HS-5 (cell line): ENCODE measurements around the gene IMMT.

Source experiments
- DNase-seq: peaks from one replicate; pipeline ENCODE4 v3.0.0-alpha.2; 2012; ENCODE audit warnings: low read depth

The IMMT gene

DNA sequence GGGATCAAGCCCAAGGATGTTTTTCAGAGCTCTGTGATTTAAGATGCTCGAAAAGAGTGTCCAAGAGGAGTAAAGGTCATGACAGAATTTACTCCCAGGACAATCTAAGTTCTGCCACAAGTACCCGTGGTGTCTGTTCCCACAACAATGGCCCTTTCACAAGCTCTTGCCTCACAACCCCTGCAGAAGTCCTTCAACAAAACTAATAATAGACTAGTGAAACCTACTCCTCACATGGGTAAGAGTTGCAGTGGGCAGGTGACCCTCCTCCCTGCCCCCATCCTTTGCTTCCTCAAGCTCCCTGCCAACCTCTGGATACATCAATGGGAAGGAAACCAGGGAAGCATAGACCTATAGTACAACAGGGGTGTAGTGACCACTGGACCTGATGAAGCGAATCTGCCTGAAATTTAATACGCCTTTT, 54.3 kb downstream of the IMMT start:
- no peak for DNase-seq

- no peak for DNase-seq
Measured at GRCh38 chr2:86139981-86140380, 55.3 kb downstream of the IMMT start.

DNA sequence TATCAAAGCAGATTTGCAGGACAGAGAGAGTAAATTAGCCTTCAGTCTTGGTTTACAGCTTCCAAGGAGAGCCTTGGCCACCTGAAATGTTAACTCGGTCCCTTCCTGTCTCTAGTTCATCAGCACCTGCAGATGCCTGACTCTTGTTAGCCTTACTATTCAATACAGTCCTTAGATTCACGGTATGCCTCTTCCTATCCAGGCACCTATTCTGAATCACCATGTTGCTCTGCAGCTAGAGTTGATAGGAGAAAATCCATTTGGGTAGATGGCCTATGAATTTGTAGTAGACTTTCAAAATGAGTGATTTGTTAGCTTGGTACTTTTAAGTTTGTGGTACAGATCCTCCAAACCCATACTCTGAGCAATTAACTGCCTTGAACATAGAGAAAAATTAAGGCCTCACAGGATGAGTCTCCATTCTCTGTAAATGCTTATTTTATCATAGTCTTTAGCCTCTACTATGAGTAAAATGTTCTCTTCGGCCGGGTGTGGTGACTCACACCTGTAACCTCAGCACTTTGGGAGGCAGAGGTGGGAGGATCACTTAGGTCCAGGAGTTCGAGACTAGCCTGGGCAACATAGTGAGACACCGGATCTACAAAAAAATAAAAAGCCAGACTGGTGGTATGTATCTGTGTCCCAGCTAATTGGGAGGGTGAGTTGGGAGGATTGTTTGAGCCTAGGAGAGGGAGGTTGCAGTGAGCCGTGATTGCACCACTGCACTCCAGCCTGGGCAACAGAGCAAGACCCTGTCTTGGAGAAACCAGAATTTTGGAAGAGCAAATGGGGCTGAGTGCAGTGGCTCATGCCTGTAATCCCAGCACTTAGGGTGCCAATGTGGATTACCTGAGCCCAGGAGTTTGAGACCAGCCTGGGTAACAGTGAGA, 56.3 kb downstream of the IMMT start:
- DNase-seq, result no peak

DNA sequence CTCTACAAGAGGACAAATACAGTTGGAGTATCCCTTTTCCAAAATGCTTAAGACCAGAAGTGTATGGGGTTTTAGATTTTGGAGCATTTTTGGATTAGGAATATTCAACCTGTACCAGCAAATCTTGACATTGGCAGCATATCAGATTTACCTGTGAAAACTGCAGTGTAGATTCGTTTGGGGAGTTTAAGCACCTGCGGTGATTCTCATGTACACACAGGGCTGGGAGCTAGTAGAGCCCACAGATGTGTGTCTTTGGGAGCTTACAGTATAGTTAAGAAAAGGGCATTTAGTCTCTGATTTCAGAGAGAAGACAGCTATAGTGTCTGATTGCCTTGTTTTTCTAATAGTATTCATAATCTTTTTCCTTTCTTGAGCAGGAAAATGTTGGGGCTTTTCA, 59.1 kb downstream of the IMMT start:
- no peak for DNase-seq

- DNase-seq, result no peak
Measured at GRCh38 chr2:86135653-86136052, 59.6 kb downstream of the IMMT start.

DNA sequence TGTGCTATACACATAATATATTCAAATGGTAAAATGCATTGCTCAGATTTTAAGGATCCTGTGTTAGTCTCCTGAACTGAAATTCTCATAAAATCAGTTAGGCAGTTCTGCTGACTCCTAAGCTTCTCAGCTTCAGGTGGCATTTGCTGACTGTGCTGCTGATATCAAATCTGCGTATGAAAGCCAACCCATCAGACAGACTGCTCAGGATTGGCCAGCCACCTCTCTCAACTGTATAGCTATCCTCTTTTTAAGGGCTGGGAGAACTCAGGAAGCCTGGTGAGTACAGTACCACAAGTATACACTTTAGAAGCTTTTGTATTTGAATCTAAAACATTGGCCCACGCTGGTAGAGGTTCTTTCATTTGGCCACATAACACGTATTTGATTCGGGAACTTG, 60.6 kb downstream of the IMMT start:
- DNase-seq, result no peak

GRCh38 chr2:86124683-86125082, 70.6 kb downstream of the IMMT start:
- no peak for DNase-seq

GRCh38 chr2:86123328-86123925, 71.8 kb downstream of the IMMT start:
- no peak for DNase-seq

- DNase-seq, result no peak
Measured at GRCh38 chr2:86118130-86118529, 77.1 kb downstream of the IMMT start.

DNA sequence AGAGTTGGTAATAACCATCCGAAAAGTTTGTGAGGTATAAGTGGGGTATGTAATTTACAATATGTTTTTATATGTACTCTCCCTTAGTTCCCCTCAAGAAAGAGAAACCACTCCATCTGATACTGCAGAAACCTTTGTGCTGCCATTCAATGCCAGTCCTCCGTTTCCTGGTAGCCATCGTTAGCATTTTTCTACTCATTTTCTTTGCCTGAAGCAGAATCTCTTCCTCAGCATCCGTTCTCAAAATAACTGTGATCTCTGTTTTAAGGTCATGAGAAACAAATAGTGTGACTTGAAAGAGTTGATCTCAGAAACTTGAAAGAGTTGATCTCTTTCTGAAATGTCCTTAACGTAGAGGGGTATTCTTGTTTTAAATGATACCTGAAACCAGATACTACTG, 88.2 kb downstream of the IMMT start:
- DNase-seq, result no peak

- DNase-seq, result no peak
Measured at GRCh38 chr2:86105969-86106945, 89.0 kb downstream of the IMMT start, which contains the start of gene PTCD3. Gene PTCD3, plus strand, starts transcription at chr2:86106235. Its CDS starts 13 bp downstream, at chr2:86106248.

DNA sequence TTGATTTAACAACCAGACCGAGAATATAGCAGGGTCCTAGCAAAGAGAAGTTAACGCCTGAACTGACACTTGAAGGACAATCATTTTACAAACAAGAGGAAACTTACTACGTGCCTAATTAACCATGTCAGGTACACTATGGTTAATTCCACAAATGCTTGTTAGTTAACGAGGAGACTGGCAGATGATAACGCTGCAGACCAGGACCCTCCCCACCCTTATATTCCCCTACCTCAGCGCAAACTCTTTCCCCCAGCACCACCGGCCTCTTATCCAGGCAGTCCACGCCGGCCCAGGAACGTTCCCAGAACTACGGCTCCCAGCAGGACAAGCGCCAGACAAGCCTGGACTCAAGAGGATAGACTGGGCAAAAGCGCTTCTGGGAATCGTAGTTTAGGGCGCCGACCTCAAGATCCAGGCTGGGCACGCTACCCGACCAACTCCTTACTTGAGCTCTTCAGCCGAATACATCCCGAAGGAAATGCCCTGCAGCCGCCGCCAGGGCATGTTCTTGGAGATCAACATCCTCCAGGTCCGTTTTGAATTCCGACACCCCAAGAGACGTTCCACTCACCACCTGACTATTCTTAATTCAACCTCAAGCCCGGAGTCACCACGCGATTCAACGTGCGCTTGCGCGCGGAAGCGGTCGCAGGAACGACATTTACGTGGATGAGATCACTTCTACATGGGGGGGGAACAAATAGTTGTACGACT, 89.9 kb downstream of the IMMT start, which contains the start of gene POLR1A:
Gene POLR1A (minus strand): TSS at position 635 of the 717 bp plus-strand sequence. CDS start 110 bp downstream, at position 525.
- DNase-seq, result peak; percentile 96

DNA sequence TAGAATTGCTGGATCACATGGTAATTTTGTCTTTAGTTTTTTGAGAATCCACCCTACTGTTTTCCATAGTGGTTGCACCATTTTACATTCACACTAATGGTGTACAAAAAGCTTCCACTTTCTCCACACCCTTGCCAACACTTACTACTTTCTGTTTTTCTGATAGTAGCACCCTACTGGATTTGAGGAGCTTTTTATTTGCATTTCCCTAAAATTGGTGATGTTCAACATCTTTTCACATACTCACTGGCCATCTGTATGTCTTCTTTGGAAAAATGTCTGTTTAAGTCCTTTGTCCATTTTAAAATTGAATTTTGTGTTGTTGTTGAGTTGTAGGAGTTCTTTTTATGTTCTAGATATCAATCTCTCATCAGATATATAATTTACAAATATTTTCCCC, 93.1 kb downstream of the IMMT start:
- no peak for DNase-seq

GRCh38 chr2:86097913-86098312, 97.3 kb downstream of the IMMT start:
- DNase-seq, result no peak

GRCh38 chr2:86097114-86097896, 98.0 kb downstream of the IMMT start:
- DNase-seq, result no peak

GRCh38 chr2:86094229-86094628, 101.0 kb downstream of the IMMT start:
- DNase-seq, result no peak
